ENCODE results near the gene USP28.

DNA sequence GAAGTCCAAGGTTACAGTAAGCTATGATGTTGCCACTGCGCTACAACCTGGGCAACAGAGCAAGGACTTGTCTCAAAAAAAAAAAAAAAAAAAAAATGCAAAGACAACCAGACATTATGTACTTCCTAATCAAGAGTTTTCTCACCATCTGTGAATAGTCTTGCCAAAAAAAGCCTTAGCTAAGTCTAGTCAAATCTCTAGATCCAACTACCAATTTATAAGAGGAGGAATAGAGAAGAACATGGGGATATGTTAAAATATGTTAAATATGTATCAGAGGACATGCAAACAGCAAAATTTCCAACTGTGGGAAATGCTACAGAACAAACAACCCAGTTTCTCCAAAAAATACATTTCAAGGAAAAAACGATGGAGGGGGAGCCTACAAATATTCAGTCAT is 45.6 kb downstream of the USP28 start:
- no peak for TF ChIP-seq CTCF (conservative IDR thresholded peaks at IDR 0.05; ENCODE audit: low read length)
- TF ChIP-seq EZH2phosphoT487 (IDR thresholded peaks at IDR 0.05; ENCODE audit: borderline replicate concordance): no peak

Data from Loucy (cell line).